HEK293 (cell line): Measurements from ENCODE around the gene LRP1B.

Experiments
- CTCF ChIP-seq: fragments of 450-650 bp; formaldehyde crosslinking; IDR thresholded peaks from 2 replicates; pipeline ENCODE4 v1.5.1; 2016; ENCODE audit warnings: missing biosample characterization, missing genetic modification characterization
- FEZF1 ChIP-seq: fragments of 450-650 bp; formaldehyde crosslinking; IDR thresholded peaks from 2 replicates; pipeline ENCODE4 v1.5.1; 2016; ENCODE audit warnings: missing biosample characterization, missing genetic modification characterization
- MZF1 ChIP-seq: fragments of 450-650 bp; formaldehyde crosslinking; IDR thresholded peaks from 2 replicates; pipeline ENCODE4 v1.5.1; 2017; ENCODE audit warnings: missing biosample characterization, missing genetic modification characterization, borderline replicate concordance
- PBX3 ChIP-seq: sonication (generic); formaldehyde crosslinking; IDR thresholded peaks from 2 replicates; pipeline ENCODE4 v1.8.1; 2022; ENCODE audit warnings: mild to moderate bottlenecking, moderate library complexity, missing genetic modification reagents
- REST ChIP-seq: fragments of 450-650 bp; formaldehyde crosslinking; IDR thresholded peaks from 2 replicates; pipeline ENCODE4 v1.5.1; 2016; ENCODE audit warnings: missing biosample characterization, missing genetic modification characterization
- ZNF274 ChIP-seq, 2 experiments: fragments of 200-500 bp in 1 of 2; fragments of 450-650 bp in 1 of 2; sonication (Bioruptor generic) in 1 of 2; formaldehyde crosslinking in 1 of 2; IDR thresholded peaks; 2 replicates each; pipeline versions ENCODE4 v1.5.1 to v1.6.1; 2014 to 2016; ENCODE audit warnings: borderline replicate concordance in 1 of 2, inconsistent platforms in 1 of 2, low read length in 1 of 2, missing biosample characterization in 1 of 2, missing genetic modification characterization in 1 of 2
- ZNF302 ChIP-seq: fragments of 450-650 bp; formaldehyde crosslinking; IDR thresholded peaks from 2 replicates; pipeline ENCODE4 v1.5.1; 2016; ENCODE audit warnings: missing biosample characterization, missing genetic modification characterization, low read depth
- ZNF558 ChIP-seq: fragments of 450-650 bp; formaldehyde crosslinking; IDR thresholded peaks from 2 replicates; pipeline ENCODE4 v1.5.1; 2016; ENCODE audit warnings: missing biosample characterization, missing genetic modification characterization
- ZNF626 ChIP-seq: fragments of 450-650 bp; sonication (Bioruptor Pico); formaldehyde crosslinking; IDR thresholded peaks from 2 replicates; pipeline ENCODE4 v1.5.1; 2018; ENCODE audit warnings: missing biosample characterization, missing genetic modification characterization, inconsistent platforms
- ZNF639 ChIP-seq: fragments of 450-650 bp; formaldehyde crosslinking; IDR thresholded peaks from 2 replicates; pipeline ENCODE4 v1.5.1; 2016; ENCODE audit warnings: missing biosample characterization, missing genetic modification characterization
- ZNF785 ChIP-seq: fragments of 450-650 bp; formaldehyde crosslinking; IDR thresholded peaks from 2 replicates; pipeline ENCODE4 v1.5.1; 2016; ENCODE audit warnings: missing biosample characterization, missing genetic modification characterization

- TF ChIP-seq CTCF (tag by site-specific recombination) (no peak), ZNF558 (tag by site-specific recombination) (no peak), REST (no peak), ZNF274 (IDR thresholded peaks at IDR 0.05; ENCODE audit: low read length) (no peak), ZNF274 (tag by site-specific recombination; IDR thresholded peaks at IDR 0.05; ENCODE audit: borderline replicate concordance) (no peak), MZF1 (tag by site-specific recombination) (no peak), ZNF785 (tag by site-specific recombination) (no peak), ZNF302 (no peak), PBX3 (CRISPR knock-in tag) (no peak), ZNF639 (tag by site-specific recombination) (no peak), FEZF1 (no peak), ZNF626 (no peak)
Observed at GRCh38 chr2:141704541-141704940, 426.3 kb downstream of the LRP1B start.
